IPS-18c (cell line): ENCODE data around the gene CSGALNACT2.

Experiments
- H3K4me3 ChIP-seq: 2 replicates; pipeline ENCODE4 v1.7.0; 2013; ENCODE audit warnings: low read depth, mild to moderate bottlenecking, low read length, moderate library complexity; ENCODE audit not compliant: insufficient read depth
- H3K9me3 ChIP-seq: one replicate; pipeline ENCODE4 v1.6.1; 2013; ENCODE audit warnings: mild to moderate bottlenecking, low read length, moderate library complexity; ENCODE audit not compliant: control insufficient read depth, insufficient read depth

The CSGALNACT2 gene

GRCh38 chr10:43109671-43110249 is 28.5 kb upstream of the CSGALNACT2 start:
- Histone ChIP-seq H3K4me3 (no peak overlapping the region), H3K9me3 (no peaks in the 10 kb centered on the region)

DNA sequence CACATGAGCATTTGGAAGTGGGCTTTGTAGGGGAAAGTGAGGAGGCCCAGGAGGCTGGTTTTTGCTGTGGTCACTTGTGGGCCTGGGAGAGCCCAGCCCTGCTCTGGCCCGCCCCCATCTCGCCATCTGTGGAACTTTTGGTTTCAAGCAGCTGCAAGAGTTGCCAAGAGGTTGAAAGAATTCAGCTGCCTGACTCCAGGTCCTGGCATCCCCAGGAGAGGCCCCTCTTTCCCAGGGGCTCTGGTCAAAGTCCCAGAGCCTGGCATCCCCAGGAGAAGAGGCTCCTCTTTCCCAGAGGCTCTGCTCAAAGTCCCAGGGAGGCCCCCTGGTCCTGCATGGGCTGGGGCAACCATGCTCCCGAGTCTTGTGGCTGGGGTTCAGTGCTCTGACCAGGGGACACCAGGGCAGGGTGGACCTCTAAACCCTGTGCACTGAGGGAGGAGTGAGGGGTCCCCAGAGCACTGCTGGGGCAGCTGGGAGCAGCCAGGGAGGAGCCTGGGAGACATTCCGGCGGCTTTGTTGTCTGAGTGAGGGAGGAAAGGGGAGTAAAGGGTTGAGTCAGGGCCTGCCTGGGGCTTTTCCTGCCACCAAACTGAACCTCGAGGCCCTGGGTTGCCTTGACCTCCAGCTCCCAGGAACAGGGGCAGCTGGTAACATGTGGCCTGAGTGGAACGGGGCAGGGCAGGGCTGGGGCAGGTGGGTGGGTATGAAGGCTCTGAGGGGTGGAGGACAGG is 27.7 kb upstream of the CSGALNACT2 start:
- Histone ChIP-seq H3K4me3 (no peak overlapping the region), H3K9me3 (no peaks in the 10 kb centered on the region)

DNA sequence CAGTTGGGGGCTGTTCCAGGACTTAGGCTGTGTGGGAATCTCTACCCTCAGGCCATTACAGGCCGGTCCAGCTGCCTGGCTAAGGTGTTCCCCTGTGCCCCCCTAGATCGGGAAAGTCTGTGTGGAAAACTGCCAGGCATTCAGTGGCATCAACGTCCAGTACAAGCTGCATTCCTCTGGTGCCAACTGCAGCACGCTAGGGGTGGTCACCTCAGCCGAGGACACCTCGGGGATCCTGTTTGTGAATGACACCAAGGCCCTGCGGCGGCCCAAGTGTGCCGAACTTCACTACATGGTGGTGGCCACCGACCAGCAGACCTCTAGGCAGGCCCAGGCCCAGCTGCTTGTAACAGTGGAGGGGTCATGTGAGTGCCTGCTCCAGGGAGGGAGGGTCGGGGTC is 27.1 kb upstream of the CSGALNACT2 start:
- Histone ChIP-seq H3K9me3 (no peaks in the 10 kb centered on the region), H3K4me3 (no peak overlapping the region)

DNA sequence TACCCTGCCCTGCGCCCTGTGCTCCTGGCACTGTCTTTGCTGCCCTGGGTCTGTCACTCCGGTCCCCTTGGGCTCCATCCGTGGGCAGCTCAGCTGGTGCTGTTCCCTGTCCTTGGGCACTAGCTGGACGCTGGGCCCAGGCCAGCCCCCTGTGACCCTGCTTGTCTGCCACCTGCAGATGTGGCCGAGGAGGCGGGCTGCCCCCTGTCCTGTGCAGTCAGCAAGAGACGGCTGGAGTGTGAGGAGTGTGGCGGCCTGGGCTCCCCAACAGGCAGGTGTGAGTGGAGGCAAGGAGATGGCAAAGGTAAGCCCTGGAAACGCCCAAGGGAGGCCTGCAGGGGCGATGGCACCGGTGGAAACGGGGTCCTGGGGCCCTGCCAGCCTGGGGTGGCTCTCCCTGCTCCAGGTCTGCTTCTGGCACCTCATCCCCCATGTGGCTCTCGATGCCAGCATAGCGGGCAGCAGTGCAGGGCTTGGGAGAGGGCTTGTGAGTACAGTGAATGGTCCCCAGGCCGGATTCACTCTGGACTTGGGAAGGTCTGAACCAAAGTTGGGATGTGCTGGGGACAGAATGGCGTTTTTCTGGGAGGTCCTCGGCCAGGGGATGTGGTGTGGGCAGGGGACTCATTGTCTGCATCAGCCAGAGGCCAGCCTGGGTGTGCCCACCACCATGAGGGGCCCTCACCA is 26.2 kb upstream of the CSGALNACT2 start:
- H3K9me3 ChIP-seq: peaks cover under 1% of the 10 kb centered on the region
- H3K4me3 ChIP-seq: no peak overlapping the region

DNA sequence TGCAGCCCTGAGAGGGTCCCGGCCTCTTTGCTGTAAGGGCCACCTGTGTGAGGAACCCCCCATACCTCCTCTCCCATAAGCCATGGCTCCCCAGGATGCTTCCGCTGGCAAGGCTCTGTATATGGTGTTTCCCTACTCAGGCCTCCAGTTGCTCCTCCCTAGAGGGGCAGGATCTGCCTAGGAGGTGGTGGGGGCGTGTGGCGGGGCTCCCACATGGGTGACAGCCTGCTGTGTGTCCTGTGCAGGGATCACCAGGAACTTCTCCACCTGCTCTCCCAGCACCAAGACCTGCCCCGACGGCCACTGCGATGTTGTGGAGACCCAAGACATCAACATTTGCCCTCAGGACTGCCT is 25.7 kb upstream of the CSGALNACT2 start:
- peaks cover 2% of the 10 kb centered on the region for H3K9me3 ChIP-seq
- no peak overlapping the region for H3K4me3 ChIP-seq

DNA sequence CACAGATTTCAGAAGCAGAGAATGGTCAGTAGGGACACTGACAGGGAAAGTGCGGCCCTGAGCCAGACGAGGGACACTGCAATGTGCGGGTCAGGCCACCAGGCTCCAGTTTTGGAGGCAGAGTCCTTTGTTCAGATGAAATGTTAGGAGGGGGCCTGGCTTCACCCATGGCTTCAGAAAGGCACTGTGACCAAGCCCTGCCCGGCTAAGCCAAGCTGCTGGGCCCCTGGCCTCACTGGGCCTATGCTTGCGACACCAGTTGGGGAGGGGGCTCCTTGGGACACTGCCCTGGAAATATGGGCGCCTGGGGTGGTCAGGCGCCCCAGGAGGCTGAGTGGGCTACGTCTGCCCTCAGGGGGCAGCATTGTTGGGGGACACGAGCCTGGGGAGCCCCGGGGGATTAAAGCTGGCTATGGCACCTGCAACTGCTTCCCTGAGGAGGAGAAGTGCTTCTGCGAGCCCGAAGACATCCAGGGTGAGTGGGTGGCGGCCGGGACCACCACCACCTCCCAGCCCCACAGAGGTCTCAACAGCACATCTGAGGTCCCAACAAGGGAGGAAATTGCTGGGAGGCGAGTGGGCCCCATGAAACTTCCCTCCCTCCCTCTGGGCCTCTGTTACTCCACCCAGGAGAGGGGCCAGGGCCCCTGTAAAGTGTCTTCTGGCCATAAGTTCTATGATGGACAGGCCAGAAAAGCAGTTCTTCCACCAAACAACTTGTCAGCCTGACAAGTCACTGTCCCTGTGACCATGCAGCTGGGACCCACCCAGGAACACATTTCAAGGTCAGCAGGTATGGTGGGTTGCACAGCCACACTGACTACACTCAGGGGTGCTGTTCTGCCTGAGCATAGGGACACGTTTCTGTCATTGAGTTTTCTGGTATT is 24.8 kb upstream of the CSGALNACT2 start:
- H3K9me3 ChIP-seq: peaks cover 2% of the 10 kb centered on the region
- no peak overlapping the region for H3K4me3 ChIP-seq

- peaks cover 2% of the 10 kb centered on the region for H3K9me3 ChIP-seq
- no peak overlapping the region for H3K4me3 ChIP-seq
These were observed 24.0 kb upstream of the CSGALNACT2 start for GRCh38 chr10:43114088-43114742.

DNA sequence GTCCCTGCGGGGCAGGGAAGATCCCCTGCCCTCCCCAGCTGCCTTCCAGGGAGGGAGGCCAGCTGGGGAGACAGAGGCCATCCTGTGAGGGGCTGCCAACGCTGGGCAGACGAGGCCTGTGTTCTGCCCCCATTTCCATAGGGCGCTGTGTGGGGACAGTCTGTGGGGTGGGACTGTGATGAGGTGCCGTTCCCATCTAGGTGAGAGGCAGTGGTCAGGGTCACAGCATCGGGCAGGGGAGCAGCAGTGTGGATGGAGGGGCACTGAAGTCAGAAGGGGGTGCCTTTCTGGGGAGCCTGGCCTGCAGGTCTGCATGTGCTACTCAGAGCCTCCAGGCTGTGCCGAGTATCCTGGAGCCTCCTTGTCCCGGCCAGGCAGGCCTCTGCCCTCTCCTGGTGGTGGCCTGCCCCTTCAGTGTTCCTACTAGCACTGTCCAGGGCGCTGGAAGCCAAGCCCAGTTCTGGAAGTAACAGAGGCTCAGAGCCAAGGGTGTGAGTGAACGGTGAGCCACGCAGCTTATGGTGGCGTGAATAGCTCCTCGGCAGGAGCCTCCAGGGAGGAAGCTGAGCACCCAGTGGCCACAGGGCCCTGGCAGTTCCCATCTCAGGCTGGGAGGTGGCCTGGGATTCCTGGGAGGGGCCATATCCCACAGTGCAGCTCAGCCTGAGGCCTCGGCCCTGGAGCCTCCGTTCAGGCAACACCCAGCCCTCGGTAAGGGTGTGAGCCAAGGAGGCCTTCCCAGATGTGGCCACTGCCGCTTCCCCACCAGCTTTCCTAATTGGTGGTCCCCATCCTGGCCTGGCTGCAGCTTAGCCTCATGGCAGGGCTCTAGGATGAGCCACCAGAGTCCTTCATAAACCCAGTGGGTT is 23.3 kb upstream of the CSGALNACT2 start:
- no peak overlapping the region for H3K4me3 ChIP-seq
- H3K9me3 ChIP-seq: peaks cover 2% of the 10 kb centered on the region

DNA sequence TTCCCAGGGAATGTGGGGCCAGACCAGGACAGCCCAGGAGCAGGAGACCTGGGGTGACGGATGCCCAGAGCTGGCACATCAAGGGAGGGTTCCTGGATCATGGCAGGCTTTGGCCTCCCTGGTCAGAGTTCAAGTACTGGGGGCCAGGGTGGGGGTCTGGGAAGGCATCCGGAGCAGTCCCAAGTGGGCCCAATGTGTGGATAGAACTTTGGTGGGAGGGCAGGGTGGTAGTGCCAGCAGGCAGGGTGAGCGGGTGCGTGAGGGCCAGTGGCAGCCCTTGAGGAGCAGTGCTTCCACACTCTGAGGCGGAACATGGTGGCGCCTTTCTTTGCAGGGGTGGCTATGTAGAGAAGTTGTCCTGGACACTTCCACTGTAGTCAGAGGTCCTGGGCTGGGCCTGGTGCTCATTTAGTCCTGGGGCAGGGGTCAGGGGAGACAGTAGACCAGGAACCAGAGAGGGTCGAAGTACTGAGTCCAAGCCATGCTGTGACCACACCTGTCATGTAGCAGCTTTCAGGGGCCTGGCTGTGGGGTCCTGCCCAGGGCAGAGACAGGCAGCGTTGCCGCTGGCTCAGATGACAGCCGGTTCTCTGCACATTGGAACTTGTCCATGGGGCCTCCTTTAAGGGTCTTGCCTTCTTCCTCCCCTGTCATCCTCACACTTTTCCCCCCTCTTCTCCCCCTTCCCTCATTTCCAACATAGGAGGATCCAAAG is 22.2 kb upstream of the CSGALNACT2 start:
- Histone ChIP-seq H3K9me3 (peaks cover 2% of the 10 kb centered on the region), H3K4me3 (no peak overlapping the region)

GRCh38 chr10:43116596-43116995 is 21.6 kb upstream of the CSGALNACT2 start:
- no peak overlapping the region for H3K4me3 ChIP-seq
- H3K9me3 ChIP-seq: peaks cover 2% of the 10 kb centered on the region

- Histone ChIP-seq H3K4me3 (no peak overlapping the region), H3K9me3 (peaks cover 2% of the 10 kb centered on the region)
These were observed 21.0 kb upstream of the CSGALNACT2 start for GRCh38 chr10:43117031-43117776.

- H3K9me3 ChIP-seq: peaks cover 2% of the 10 kb centered on the region
- H3K4me3 ChIP-seq: no peak overlapping the region
These were observed 20.3 kb upstream of the CSGALNACT2 start for GRCh38 chr10:43117777-43118583.

DNA sequence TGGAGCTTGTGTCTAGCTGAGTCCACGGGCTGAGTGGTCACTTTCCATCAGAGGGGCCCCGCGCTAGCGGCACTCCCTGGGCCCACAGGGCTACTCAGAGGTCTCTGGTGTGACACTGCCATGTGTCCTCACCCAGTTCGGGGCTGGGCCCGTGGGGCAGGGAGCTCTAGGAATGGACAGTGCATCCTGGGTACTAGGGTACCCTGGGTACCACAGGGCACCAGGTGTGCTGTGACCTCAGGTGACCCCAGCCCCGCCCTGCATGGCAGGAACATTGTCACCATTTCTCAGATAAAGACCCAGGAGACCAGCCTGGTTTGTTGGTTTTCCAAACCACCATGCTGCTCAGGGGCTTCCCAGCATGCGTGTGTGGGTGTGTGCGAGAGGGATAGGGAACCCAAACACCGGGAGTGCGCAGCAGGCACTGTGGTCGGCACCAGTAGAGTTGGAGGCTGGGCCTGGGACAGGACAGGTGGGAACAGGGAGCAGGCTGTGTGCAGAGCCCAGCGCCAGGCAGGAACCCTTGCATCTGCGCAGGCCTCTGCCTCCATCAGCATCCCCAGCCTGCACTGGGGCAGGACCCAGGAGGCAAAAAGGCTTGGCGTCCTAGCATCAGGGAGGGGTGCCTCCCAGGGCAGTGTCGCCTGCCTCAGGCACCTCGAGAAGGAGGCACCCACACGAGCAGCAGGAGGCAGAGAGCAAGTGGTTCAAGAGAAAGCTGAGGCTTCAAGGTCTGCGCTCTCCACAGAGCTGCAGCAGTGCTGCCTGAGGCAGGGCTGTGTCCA is 19.4 kb upstream of the CSGALNACT2 start:
- H3K9me3 ChIP-seq: peaks cover 2% of the 10 kb centered on the region
- H3K4me3 ChIP-seq: no peak overlapping the region
